Epithelial cell of esophagus (primary cell): ENCODE measurements around the gene NCAPD2.

Experiments used
- DNase-seq: peaks from one replicate; pipeline ENCODE4 v3.0.0; 2010; ENCODE audit warnings: low read depth
- H3K4me3 ChIP-seq: 2 replicates; pipeline ENCODE4 v1.5.1; 2011; ENCODE audit warnings: mild to moderate bottlenecking, low read length, control low read depth
- CTCF ChIP-seq: IDR thresholded peaks from 2 replicates; pipeline ENCODE4 v1.5.1; 2011; ENCODE audit warnings: low read depth, mild to moderate bottlenecking, low read length, control low read depth, inconsistent platforms; ENCODE audit not compliant: insufficient read depth; ENCODE audit errors: missing control alignments

NCAPD2 gene

GRCh38 chr12:6569312-6569711 is 75.4 kb downstream of the NCAPD2 start:
- H3K4me3 ChIP-seq: no peak overlapping the region
- TF ChIP-seq CTCF: no peak
- DNase-seq: no peak

DNA sequence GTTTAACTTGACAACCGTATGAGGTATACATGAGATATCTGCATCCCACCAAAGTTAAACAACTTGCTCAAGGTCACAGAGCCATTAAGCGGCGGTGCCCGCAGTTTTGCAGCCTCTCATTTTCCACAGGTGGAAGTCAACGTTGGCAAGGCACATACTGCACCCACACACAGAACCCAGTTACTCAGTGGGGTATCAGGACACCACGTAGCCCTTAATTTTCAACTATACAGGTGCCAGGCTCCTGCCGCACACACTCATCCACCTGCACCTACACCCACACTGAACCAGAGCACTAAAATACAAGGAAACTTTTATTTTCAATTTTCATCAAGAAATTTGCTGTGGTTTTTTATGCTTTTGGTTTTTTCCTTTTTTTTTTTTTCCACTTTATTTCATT is 75.9 kb downstream of the NCAPD2 start:
- DNase-seq: no peak
- no peak for TF ChIP-seq CTCF
- no peak overlapping the region for H3K4me3 ChIP-seq

- TF ChIP-seq CTCF: peak; percentile 56
- peak; percentile 40 for DNase-seq
- no peak overlapping the region for H3K4me3 ChIP-seq
Measured at GRCh38 chr12:6570264-6570887, 76.5 kb downstream of the NCAPD2 start.

- no peak overlapping the region for H3K4me3 ChIP-seq
- DNase-seq: no peak
- TF ChIP-seq CTCF: no peak
Measured at GRCh38 chr12:6573001-6573400, 79.1 kb downstream of the NCAPD2 start.

DNA sequence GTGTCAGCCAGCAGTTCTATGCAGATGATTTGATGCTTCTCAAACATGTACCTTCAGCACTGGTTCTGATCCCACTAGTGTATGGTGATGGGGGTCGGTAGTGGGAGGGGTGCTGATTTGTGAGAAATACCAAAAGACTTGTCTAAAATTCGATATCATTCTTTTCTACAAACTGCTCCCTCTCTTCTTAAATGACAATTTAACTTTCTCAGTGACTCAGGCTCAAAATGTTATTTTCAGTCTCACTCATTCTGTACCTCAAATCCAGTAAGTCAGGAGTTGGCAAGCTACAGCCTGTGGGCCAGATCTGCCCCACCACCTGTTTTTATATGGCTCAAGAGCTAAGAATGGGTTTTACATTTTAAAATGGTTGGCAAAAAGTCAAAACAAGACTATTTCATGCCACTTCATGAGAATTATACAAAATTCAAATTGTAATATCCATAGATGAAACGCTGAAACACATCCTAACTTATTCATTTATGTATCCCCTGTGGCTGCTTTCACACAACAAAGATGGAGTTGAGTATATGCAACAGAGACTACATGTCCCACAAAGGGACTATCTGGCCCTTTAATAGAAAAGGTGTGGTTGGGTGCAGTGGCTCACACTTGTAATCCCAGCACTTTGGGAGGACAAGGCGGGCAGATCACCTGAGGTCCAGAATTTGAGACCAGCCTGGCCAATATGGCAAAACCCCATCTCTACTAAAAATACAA is 80.8 kb downstream of the NCAPD2 start:
- TF ChIP-seq CTCF: no peak
- no peak for DNase-seq
- H3K4me3 ChIP-seq: no peak overlapping the region

- DNase-seq: no peak
- H3K4me3 ChIP-seq: no peak overlapping the region
- no peak for TF ChIP-seq CTCF
Measured at GRCh38 chr12:6575648-6576047, 81.7 kb downstream of the NCAPD2 start.
